A673 (cell line): ENCODE results near the gene RGS3.

Source experiments
- EZH2 ChIP-seq: fragments of 200-600 bp; sonication (generic); IDR thresholded peaks from 2 replicates; pipeline ENCODE4 v1.6.1; 2017; ENCODE audit warnings: borderline replicate concordance, low read depth, mild to moderate bottlenecking, mixed read lengths, antibody characterized with exemption, low read length; ENCODE audit not compliant: poor library complexity, severe bottlenecking
- TF ChIP-seq, protein P1 (sequence below): fragments of 300-800, 200-600 bp; sonication (generic); conservative IDR thresholded peaks from 2 replicates; pipeline ENCODE4 v1.5.1; 2017; ENCODE audit warnings: low read depth, mild to moderate bottlenecking, antibody characterized with exemption, low read length, moderate library complexity, mixed read lengths

DNA sequence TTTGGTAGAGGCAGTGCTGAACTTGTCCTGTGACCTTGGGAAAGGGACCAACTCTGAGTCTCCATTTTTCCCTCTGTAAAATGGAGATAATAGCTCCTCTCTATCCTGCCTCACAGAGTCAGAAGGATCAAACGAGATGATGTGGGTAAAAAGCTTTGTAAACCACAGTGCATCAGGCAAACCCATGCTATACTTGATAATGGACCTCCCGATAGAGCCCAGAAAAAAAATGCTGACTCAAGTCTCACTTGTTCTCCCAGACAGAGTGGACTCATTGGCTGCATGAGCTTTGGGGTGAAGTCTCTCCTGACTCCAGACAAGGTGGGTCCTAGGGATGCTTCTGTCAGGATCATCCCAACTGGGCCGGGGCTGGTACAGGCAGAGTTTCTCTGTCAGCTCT lies 32.0 kb downstream of the RGS3 start:
- TF ChIP-seq, protein P1, sequence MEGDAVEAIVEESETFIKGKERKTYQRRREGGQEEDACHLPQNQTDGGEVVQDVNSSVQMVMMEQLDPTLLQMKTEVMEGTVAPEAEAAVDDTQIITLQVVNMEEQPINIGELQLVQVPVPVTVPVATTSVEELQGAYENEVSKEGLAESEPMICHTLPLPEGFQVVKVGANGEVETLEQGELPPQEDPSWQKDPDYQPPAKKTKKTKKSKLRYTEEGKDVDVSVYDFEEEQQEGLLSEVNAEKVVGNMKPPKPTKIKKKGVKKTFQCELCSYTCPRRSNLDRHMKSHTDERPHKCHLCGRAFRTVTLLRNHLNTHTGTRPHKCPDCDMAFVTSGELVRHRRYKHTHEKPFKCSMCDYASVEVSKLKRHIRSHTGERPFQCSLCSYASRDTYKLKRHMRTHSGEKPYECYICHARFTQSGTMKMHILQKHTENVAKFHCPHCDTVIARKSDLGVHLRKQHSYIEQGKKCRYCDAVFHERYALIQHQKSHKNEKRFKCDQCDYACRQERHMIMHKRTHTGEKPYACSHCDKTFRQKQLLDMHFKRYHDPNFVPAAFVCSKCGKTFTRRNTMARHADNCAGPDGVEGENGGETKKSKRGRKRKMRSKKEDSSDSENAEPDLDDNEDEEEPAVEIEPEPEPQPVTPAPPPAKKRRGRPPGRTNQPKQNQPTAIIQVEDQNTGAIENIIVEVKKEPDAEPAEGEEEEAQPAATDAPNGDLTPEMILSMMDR = no peak
- TF ChIP-seq EZH2 = no peak
